Endothelial cell (in vitro differentiated cells): Measurements from ENCODE around the gene GRIN2B. TPM values are rescaled to one million over a fixed set of nuclear protein-coding genes. Genes with fewer than 3 reads are reported as not detected.

ENCODE experiments used
- DNase-seq: peaks from one replicate; pipeline ENCODE4 v3.0.0; 2021; ENCODE audit warnings: low spot score
- H3K27ac Mint-ChIP-seq: one replicate; pipeline ENCODE4 v1.8.0; 2021; ENCODE audit warnings: mixed read lengths, inconsistent platforms; ENCODE audit not compliant: unreplicated experiment
- H3K27me3 Mint-ChIP-seq: one replicate; pipeline ENCODE4 v1.8.0; 2021; ENCODE audit warnings: mild to moderate bottlenecking, moderate library complexity, mixed read lengths, inconsistent platforms; ENCODE audit not compliant: unreplicated experiment
- H3K36me3 Mint-ChIP-seq: one replicate; pipeline ENCODE4 v1.8.0; 2021; ENCODE audit warnings: mild to moderate bottlenecking, low read depth, mixed read lengths, inconsistent platforms; ENCODE audit not compliant: unreplicated experiment
- H3K4me1 Mint-ChIP-seq: one replicate; pipeline ENCODE4 v1.8.0; 2021; ENCODE audit warnings: mild to moderate bottlenecking, mixed read lengths, inconsistent platforms; ENCODE audit not compliant: unreplicated experiment
- H3K4me3 Mint-ChIP-seq: one replicate; pipeline ENCODE4 v1.8.0; 2021; ENCODE audit warnings: mild to moderate bottlenecking, mixed read lengths, inconsistent platforms; ENCODE audit not compliant: unreplicated experiment
- H3K9me3 Mint-ChIP-seq: one replicate; pipeline ENCODE4 v1.8.0; 2021; ENCODE audit warnings: mixed read lengths, inconsistent platforms; ENCODE audit not compliant: unreplicated experiment
- total RNA-seq: library from RNA; stranded (reverse); fragmentation: NEBNext Ultra II Directional; extraction: Animal tissue kit (Norgen Biotek cat#: 25700); gene quantifications from one replicate; pipeline ENCODE4 v1.2.1, GENCODE V29; 2021; ENCODE audit not compliant: unreplicated experiment
- TF ChIP-seq, protein P1 (sequence below): fragments of 200-600 bp; sonication (generic); IDR thresholded peaks from one replicate; pipeline ENCODE4 v1.5.0; 2021; ENCODE audit warnings: antibody characterized with exemption; ENCODE audit not compliant: unreplicated experiment

The GRIN2B gene
- total RNA-seq, 1 donor from 2014 or later, result 2.4 TPM

DNA sequence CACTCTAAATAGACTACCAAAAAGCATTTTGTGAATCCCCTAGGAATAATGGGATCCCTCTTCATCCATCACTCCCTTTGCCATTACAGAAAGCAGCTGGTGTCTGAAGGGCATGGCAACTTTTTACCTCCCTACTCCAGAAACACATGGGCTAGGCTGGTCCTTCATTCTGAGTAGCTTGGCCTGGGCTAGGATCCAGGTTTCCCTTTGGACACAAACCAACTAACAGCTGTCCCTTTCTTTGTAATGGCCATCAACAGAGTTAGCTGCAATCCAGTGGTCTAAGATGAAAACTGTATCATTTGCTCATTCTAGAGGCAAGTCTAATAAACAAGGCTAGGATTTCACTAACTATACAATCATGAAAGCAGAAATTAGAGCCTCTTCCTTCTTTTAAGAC lies 7.4 kb downstream of the GRIN2B start:
- Mint-ChIP-seq H3K36me3 (no peaks in the 10 kb centered on the region), H3K27ac (no peak overlapping the region)
- TF ChIP-seq, protein P1, sequence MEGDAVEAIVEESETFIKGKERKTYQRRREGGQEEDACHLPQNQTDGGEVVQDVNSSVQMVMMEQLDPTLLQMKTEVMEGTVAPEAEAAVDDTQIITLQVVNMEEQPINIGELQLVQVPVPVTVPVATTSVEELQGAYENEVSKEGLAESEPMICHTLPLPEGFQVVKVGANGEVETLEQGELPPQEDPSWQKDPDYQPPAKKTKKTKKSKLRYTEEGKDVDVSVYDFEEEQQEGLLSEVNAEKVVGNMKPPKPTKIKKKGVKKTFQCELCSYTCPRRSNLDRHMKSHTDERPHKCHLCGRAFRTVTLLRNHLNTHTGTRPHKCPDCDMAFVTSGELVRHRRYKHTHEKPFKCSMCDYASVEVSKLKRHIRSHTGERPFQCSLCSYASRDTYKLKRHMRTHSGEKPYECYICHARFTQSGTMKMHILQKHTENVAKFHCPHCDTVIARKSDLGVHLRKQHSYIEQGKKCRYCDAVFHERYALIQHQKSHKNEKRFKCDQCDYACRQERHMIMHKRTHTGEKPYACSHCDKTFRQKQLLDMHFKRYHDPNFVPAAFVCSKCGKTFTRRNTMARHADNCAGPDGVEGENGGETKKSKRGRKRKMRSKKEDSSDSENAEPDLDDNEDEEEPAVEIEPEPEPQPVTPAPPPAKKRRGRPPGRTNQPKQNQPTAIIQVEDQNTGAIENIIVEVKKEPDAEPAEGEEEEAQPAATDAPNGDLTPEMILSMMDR, result no peak

DNA sequence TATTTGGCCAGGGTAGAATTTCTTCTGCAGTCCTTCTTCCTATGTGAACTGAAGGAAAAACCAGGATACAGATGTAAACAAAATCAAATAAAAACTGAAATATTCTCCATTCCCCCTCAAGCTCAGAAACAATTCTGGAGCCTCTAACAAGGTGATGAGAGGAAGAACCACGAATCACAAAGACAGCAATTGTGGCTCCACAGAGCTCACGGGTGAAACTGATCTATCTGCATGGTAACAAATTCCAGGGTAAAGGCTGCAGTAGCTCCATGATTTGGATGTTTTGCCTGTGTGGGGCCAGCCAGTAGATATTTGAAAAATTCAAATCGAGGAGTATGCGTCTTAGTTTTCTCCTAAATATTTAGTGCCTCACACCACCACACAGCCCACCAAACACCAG lies 10.6 kb downstream of the GRIN2B start:
- Mint-ChIP-seq H3K36me3 (no peaks in the 10 kb centered on the region), H3K27ac (no peak overlapping the region), H3K4me1 (no peaks in the 10 kb centered on the region), H3K4me3 (no peak overlapping the region), H3K9me3 (no peaks in the 10 kb centered on the region), H3K27me3 (no peaks in the 10 kb centered on the region)
- DNase-seq, result no peak
- TF ChIP-seq, protein P1, result no peak

More for the DNA sequence above, 7.4 kb downstream of the GRIN2B start:
- no peak for DNase-seq
- H3K4me3 Mint-ChIP-seq, result no peak overlapping the region
- no peaks in the 10 kb centered on the region for H3K4me1 Mint-ChIP-seq
- H3K27me3 Mint-ChIP-seq, result peaks cover 2% of the 10 kb centered on the region
- H3K9me3 Mint-ChIP-seq, result no peaks in the 10 kb centered on the region

DNA sequence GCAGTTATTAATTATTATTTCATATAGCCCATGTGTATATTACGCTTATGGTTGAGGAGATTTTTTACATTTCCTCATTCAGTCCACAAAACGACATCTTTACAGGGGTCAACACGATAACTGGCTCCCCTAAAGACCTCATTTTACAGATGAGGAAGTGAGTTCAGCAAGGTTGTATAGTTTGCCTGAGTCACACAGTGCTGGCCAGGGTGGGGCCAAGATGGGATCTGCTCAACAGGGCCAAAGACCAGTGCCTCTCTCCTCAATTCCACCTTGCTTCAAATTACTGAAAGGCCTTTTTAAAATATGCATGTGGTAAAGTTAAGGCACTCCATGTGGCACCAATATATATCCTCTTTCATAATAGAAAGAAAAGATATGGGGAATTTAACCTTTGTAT lies 13.1 kb downstream of the GRIN2B start:
- H3K9me3 Mint-ChIP-seq, result no peaks in the 10 kb centered on the region
- H3K27me3 Mint-ChIP-seq, result no peaks in the 10 kb centered on the region

DNA sequence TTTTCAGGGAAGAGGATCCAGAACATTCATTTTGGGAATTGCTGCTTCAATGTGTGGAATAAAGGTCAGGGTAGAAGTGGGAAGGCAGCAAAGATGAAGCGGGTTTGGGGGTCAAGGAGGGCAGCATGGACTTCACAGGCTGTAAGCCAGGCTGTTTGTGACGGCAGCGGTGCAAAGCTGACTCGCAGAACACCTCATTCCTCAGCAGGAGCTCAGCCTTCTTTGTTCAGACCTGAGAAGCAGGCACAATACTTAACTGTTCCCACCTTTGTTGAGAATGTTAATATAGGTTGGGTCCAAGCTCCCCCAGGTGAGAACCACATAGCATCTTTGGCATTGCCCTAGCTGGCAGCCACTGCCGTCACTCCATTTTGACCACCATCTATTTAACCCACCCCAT lies 16.7 kb downstream of the GRIN2B start:
- no peak for DNase-seq
- no peak overlapping the region for H3K4me3 Mint-ChIP-seq
- H3K27me3 Mint-ChIP-seq, result no peaks in the 10 kb centered on the region
- peaks cover 17% of the 10 kb centered on the region for H3K4me1 Mint-ChIP-seq
- no peaks in the 10 kb centered on the region for H3K9me3 Mint-ChIP-seq
- no peaks in the 10 kb centered on the region for H3K36me3 Mint-ChIP-seq
- H3K27ac Mint-ChIP-seq, result no peak overlapping the region
- TF ChIP-seq, protein P1, result no peak

More for the DNA sequence above, 13.1 kb downstream of the GRIN2B start:
- TF ChIP-seq, protein P1, result no peak
- no peaks in the 10 kb centered on the region for H3K4me1 Mint-ChIP-seq
- H3K27ac Mint-ChIP-seq, result no peak overlapping the region
- no peak overlapping the region for H3K4me3 Mint-ChIP-seq
- no peak for DNase-seq
- no peaks in the 10 kb centered on the region for H3K36me3 Mint-ChIP-seq

DNA sequence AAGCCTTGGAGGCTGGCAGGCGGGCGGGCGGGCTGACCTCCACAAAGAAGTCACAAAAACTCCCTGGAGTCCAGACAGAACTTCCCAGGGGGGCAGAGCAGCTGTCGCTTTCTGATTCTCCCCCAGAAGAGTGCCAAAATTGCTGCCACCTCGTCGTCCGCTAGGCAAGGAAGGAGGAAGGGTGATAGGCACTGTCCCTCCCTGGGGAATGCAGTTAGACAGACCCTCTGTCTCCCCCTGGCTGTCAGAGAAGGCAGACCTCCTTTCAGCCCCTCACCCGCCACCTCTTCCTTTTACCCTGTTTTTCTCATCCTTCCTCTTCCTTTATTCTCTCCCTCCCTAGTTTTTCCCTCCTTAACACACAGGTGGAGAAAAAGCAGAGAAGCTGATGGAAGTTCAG lies 18.7 kb downstream of the GRIN2B start:
- no peak for DNase-seq
- peaks cover 7% of the 10 kb centered on the region for H3K36me3 Mint-ChIP-seq
- H3K4me3 Mint-ChIP-seq, result no peak overlapping the region
- TF ChIP-seq, protein P1, result no peak
- no peak overlapping the region for H3K27ac Mint-ChIP-seq
- peaks cover 26% of the 10 kb centered on the region for H3K4me1 Mint-ChIP-seq
- no peaks in the 10 kb centered on the region for H3K9me3 Mint-ChIP-seq
- no peaks in the 10 kb centered on the region for H3K27me3 Mint-ChIP-seq
